ENCODE measurements around the gene TOP1.

TOP1 gene

GRCh38 chr20:41058674-41059635 lies 30.3 kb downstream of the TOP1 start:
- DNase-seq: no peak

DNA sequence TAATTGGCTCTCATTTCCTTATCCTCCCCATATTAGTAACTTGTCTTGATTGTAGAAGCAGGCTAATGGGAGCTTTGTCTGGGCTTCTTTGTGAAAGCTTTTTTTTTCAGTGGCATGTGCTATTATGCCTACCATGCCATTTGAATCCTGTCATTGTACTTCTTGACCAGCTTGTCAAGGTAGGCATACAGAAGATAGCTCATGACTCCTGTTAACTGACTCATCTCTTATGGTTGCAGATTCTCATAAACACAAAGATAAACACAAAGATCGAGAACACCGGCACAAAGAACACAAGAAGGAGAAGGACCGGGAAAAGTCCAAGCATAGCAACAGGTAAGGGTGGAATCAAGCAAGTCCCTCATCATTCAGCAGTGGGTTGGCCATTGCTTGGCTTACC lies 32.5 kb downstream of the TOP1 start:
- no peak for DNase-seq

- peak; percentile 65 for DNase-seq
These were observed 34.8 kb downstream of the TOP1 start for GRCh38 chr20:41063442-41063841.

GRCh38 chr20:41064377-41064776 lies 35.8 kb downstream of the TOP1 start:
- no peak for DNase-seq

DNA sequence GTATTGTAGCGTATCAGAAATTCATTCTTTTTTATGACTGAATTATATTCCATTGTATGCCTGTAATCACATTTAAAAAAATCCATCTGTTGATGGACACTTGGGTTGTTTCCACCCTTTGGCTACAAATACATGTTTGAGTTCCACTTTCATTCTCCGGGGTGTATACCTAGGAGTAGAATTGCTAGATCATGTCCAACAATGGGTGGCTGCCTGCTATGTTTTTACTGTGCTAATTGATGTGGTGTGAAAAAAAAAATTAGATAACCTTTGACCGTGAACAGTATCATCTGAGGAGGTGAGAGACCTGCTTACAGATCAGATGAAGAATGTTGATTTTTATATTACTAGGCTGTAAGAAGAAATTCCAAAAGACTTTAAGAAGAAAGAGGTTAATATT lies 37.1 kb downstream of the TOP1 start:
- no peak for DNase-seq

DNA sequence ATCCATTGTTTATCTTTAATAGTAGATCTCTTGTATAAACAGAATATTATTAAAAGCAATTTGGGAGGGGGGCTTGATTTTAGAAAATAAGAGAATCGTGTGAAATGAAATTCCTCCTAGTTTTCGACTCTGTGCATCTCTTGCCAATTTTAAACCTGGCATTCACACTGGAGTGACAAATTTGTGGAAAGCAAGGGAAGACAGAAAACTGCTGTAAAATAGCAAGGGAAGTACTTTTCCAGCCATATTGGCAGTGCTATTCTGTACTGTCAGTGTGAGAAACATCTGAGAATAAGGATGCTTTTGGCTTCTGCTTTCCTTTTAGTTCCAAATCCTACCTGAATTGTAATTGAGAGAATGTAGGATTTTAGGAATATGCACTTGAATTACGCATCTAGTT lies 40.2 kb downstream of the TOP1 start:
- no peak for DNase-seq

DNA sequence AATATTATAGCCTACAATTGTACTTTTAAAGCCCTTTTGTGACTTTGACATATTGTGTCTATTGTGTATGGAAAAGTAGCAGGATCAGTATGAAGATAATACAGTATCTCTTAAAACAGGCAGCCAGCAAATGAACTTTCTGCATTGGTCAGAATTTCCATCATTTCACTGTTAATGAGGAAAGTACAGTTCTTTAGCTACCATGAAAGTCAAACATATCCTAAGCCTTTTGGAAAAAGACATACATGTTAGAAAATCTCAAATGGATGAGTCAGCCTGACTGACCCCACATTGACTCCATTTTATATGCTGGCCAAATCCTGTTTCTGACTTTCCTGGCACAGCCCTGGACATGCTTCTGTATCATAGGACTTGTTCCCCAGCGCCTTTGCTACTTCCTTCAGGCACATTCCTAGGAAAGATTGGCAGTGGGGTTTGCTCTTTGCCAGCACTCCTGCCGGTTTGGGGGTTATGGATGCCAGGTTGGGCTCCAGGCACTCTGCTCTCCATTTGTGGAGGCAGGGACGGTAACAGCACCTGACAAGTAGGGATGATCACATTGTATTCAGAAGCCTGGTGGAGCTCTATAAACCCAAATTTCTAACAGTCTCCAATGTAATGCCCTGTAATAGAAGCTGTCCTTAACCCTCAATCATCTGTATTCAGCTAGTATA lies 43.7 kb downstream of the TOP1 start:
- DNase-seq: peak; percentile 31

- peak; percentile 84 for DNase-seq
These were observed 44.3 kb downstream of the TOP1 start for GRCh38 chr20:41072915-41073314.

- DNase-seq: peak; percentile 47
These were observed 45.8 kb downstream of the TOP1 start for GRCh38 chr20:41074441-41074840.

GRCh38 chr20:41076776-41077175 lies 48.2 kb downstream of the TOP1 start:
- peak; percentile 14 for DNase-seq

- DNase-seq: peak; percentile 82
These were observed 49.7 kb downstream of the TOP1 start for GRCh38 chr20:41078329-41078728.

DNA sequence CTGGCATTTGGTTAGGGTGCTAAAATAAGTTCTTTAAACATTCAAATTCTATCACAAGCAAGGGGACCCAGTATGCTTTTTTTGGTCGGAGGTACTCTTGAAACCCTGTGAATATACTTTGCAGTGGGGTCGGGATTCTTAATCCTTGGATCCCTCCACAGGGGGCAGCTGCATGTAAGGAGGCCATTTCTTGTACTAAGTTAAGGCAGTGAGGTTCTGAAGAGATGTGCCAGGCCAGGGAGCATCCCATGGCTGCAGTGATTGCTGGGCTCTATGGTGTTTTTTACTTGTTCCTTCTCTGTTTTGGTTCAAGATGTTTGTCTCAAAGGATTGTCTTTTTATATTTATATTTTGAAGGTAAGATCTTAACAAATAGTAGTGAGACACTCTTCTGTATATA lies 50.4 kb downstream of the TOP1 start:
- no peak for DNase-seq

DNA sequence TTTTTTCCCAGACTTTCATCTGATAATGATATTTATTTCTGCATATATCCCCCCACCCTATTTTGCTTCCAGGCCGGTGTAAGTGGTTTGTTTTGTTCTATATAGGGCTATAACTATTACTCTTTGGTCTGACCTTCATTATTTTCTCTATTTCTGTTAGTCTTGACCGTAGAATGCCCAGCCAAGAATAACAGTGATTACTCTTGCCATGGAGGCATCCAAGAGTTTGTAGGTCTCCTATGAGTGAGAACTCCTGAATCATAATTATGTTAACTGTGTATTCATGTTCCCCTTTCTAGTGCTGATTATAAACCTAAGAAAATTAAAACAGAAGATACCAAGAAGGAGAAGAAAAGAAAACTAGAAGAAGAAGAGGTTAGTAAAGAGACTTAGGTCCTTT lies 52.2 kb downstream of the TOP1 start:
- DNase-seq: no peak

- no peak for DNase-seq
These were observed 52.7 kb downstream of the TOP1 start for GRCh38 chr20:41081276-41081814.

GRCh38 chr20:41082306-41082705 lies 53.7 kb downstream of the TOP1 start:
- DNase-seq: no peak

- DNase-seq: no peak
These were observed 57.0 kb downstream of the TOP1 start for GRCh38 chr20:41085606-41086005.

- DNase-seq: peak; percentile 95
These were observed 58.0 kb downstream of the TOP1 start for GRCh38 chr20:41086402-41087324.

GRCh38 chr20:41087325-41087685 lies 58.7 kb downstream of the TOP1 start:
- DNase-seq: no peak

DNA sequence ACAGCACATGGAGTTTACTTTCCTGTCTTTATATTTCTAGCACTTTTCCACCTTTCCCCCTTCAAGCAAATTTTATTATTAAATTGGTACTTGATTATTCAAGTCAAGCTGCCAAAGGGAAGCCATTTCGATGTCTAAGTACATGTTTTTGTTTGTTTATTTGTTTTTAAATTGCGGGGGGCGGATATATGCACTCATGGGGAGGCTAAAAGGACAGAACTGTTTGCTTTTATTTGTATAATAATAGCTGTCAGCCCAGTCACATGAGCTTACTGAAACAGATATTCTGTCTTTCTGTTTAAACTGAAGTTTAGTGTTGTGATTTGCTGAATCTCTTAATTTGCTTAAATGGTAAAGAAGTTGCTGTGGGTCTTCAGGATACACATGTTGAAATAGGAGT lies 59.2 kb downstream of the TOP1 start:
- no peak for DNase-seq

DNA sequence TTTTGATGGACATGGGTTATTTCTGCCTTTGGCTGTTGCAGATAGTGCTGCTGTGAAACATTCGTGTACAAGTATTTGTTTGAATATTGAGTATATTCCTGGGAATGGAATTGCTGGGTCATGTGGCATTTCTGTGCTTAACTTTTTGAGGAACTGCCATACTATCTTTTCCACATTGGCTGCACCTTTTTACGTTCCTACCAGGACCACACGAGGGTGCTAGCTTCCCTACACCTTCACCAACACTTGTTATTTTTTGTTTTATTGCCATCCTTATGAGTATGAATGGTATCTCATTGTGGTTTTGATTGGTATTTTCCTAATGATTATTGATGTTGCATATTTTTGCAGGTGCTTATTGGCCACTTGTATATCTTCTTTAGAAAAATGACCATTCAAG lies 60.9 kb downstream of the TOP1 start:
- peak; percentile 19 for DNase-seq

- no peak for DNase-seq
These were observed 63.3 kb downstream of the TOP1 start for GRCh38 chr20:41091927-41092326.

- no peak for DNase-seq
These were observed 65.9 kb downstream of the TOP1 start for GRCh38 chr20:41094353-41095055.

Data from OCI-M1 (cell line).